ENCODE measurements around the gene UPK3B. TPM values are rescaled to one million over a fixed set of nuclear protein-coding genes. Genes with fewer than 3 reads are reported as not detected.
"Not testable (repeated sequence)": the region's sequence is repeated elsewhere in the genome, so short reads cannot be mapped to it uniquely, and the experiment has no call there.

Gene UPK3B
- total RNA-seq, 1 donor from 2014 or later, result 4.7 TPM

DNA sequence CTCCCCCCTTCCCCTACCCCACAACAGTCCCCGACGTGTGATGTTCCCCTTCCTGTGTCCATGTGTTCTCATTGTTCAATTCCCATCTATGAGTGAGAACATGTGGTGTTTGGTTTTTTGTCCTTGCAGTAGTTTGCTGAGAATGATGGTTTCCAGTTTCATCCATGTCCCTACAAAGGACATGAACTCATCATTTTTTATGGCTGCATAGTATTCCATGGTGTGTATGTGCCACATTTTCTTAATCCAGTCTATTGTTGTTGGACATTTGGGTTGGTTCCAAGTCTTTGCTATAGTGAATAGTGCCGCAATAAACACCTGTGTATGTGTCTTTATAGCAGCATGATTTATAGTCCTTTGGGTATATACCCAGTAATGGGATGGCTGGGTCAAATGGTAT lies 51.0 kb downstream of the UPK3B start:
- not testable (repeated sequence) for H3K4me3 Mint-ChIP-seq (ENCODE audit: low read depth); H3K4me1 Mint-ChIP-seq (ENCODE audit: low read depth); H3K27ac Mint-ChIP-seq; H3K27me3 Mint-ChIP-seq; DNase-seq (ENCODE audit: low spot score, unreplicated experiment)
- peaks cover 21% of the 10 kb centered on the region for H3K36me3 Mint-ChIP-seq (ENCODE audit: insufficient read depth)
- H3K9me3 Mint-ChIP-seq (ENCODE audit: low read depth), result peaks cover 11% of the 10 kb centered on the region

GRCh38 chr7:76565001-76565400 lies 54.6 kb downstream of the UPK3B start:
- H3K4me1 Mint-ChIP-seq (ENCODE audit: low read depth); H3K27me3 Mint-ChIP-seq; H3K27ac Mint-ChIP-seq; DNase-seq (ENCODE audit: low spot score, unreplicated experiment); H3K4me3 Mint-ChIP-seq (ENCODE audit: low read depth): not testable (repeated sequence)
- peaks cover 28% of the 10 kb centered on the region for H3K36me3 Mint-ChIP-seq (ENCODE audit: insufficient read depth)
- H3K9me3 Mint-ChIP-seq (ENCODE audit: low read depth), result peaks cover 11% of the 10 kb centered on the region

Other genes with a start within 250 kb of the UPK3B start
- gene HSPB1, start 207.9 kb upstream of the UPK3B start, total RNA-seq, result 111 and 118 TPM in 2 replicates
- 132 and 136 TPM in 2 replicates for gene YWHAG, start 151.6 kb upstream of the UPK3B start, total RNA-seq
- gene SSC4D, start 100.9 kb upstream of the UPK3B start, total RNA-seq, result 7.4 and 10.7 TPM in 2 replicates
- not detected in 2 replicates for gene ZP3, start 85.6 kb upstream of the UPK3B start, total RNA-seq
- 38.2 and 55.6 TPM in 2 replicates for gene DTX2, start 48.8 kb upstream of the UPK3B start, total RNA-seq
- 0.31 and 0.47 TPM in 2 replicates for gene SPDYE16, start 32.7 kb downstream of the UPK3B start, total RNA-seq
- gene POMZP3, start 116.7 kb downstream of the UPK3B start, total RNA-seq, result 10.9 and 11.9 TPM in 2 replicates